Measurements from ENCODE around the gene IFNAR1. TPM values are rescaled to one million over a fixed set of nuclear protein-coding genes. Genes with fewer than 3 reads are reported as not detected.
A peak's percentile ranks its signal among the peaks of the same experiment; 100 is the strongest.

IFNAR1 gene
- total RNA-seq, 2 experiments from 2014 or later = 18.1 to 60.8 TPM

GRCh38 chr21:33392284-33392985 is 67.7 kb downstream of the IFNAR1 start:
- ChIA-PET CTCF (ENCODE audit: unreplicated experiment) (no interaction called here), POLR2A (no interaction called here)

GRCh38 chr21:33393348-33393747 is 68.6 kb downstream of the IFNAR1 start:
- H3K4me2 ChIP-seq (ENCODE audit: low read length) = no peak overlapping the region; the same call in 1 of the 2 replicates
- intact Hi-C loops (cut with micrococcal nuclease; ENCODE audit: unreplicated experiment) = no loop called here
- POLR2A ChIA-PET = interaction anchor here (0.8 kb wide), 2 partner anchors 9 to 14 kb away, joined by 6 to 9 read pairs; no protein-coding TSS in a partner anchor
- H3K4me1 ChIP-seq (ENCODE audit: insufficient read depth, low read length, poor library complexity, severe bottlenecking) = peaks cover 32% of the 10 kb centered on the region
- H2AFZ ChIP-seq (ENCODE audit: low read length) = no peak overlapping the region
- H3K27ac ChIP-seq (ENCODE audit: low read depth, low read length, poor library complexity, severe bottlenecking) = no peak overlapping the region
- no peaks in the 10 kb centered on the region for H3K36me3 ChIP-seq (ENCODE audit: insufficient read depth, low read length)
- H3K9me2 ChIP-seq (ENCODE audit: insufficient read depth, low read length) = no peaks in the 10 kb centered on the region
- H3K79me2 ChIP-seq (ENCODE audit: insufficient read depth, low read depth, low read length) = no peaks in the 10 kb centered on the region
- no peak for TF ChIP-seq CTCF (conservative IDR thresholded peaks at IDR 0.05; ENCODE audit: low read length)
- TF ChIP-seq EZH2phosphoT487 (IDR thresholded peaks at IDR 0.05; ENCODE audit: borderline replicate concordance, low read depth, low read length) = no peak
- H3K9me3 ChIP-seq (ENCODE audit: low read length) = no peaks in the 10 kb centered on the region
- no peak for DNase-seq (ENCODE audit: low spot score)
- no TSS peak for BruUV-seq (replicated peaks)
- no peaks in the 10 kb centered on the region for H4K20me1 ChIP-seq (ENCODE audit: insufficient read depth, low read length)
- CTCF ChIA-PET (ENCODE audit: unreplicated experiment) = no interaction called here
- no peak overlapping the region for H3K4me3 ChIP-seq (ENCODE audit: low read depth, low read length, poor library complexity, severe bottlenecking)

More at GRCh38 chr21:33392284-33392985, 67.7 kb downstream of the IFNAR1 start:
- Histone ChIP-seq H2AFZ (ENCODE audit: low read length) (no peak overlapping the region), H3K36me3 (ENCODE audit: insufficient read depth, low read length) (no peaks in the 10 kb centered on the region), H3K4me2 (ENCODE audit: low read length) (no peak overlapping the region), H3K9me3 (ENCODE audit: low read length) (no peaks in the 10 kb centered on the region), H3K79me2 (ENCODE audit: insufficient read depth, low read depth, low read length) (no peaks in the 10 kb centered on the region), H3K27ac (ENCODE audit: low read depth, low read length, poor library complexity, severe bottlenecking) (no peak overlapping the region), H3K4me3 (ENCODE audit: low read depth, low read length, poor library complexity, severe bottlenecking) (no peak overlapping the region), H4K20me1 (ENCODE audit: insufficient read depth, low read length) (no peaks in the 10 kb centered on the region), H3K9me2 (ENCODE audit: insufficient read depth, low read length) (no peaks in the 10 kb centered on the region), H3K4me1 (ENCODE audit: insufficient read depth, low read length, poor library complexity, severe bottlenecking) (peaks cover 40% of the 10 kb centered on the region)
- DNase-seq (ENCODE audit: low spot score) = no peak
- no peak for TF ChIP-seq EZH2phosphoT487 (IDR thresholded peaks at IDR 0.05; ENCODE audit: borderline replicate concordance, low read depth, low read length)
- no peak for TF ChIP-seq CTCF (conservative IDR thresholded peaks at IDR 0.05; ENCODE audit: low read length)
- no TSS peak for BruUV-seq (replicated peaks)
- intact Hi-C loops (cut with micrococcal nuclease; ENCODE audit: unreplicated experiment) = no loop called here

- H2AFZ ChIP-seq (ENCODE audit: low read length) = peak overlapping the region; percentile 76
- H3K9me2 ChIP-seq (ENCODE audit: insufficient read depth, low read length) = no peaks in the 10 kb centered on the region
- BruUV-seq (replicated peaks) = no TSS peak
- DNase-seq (ENCODE audit: low spot score) = peak; percentile 52
- intact Hi-C loops (cut with micrococcal nuclease; ENCODE audit: unreplicated experiment) = no loop called here
- no peak overlapping the region for H3K4me3 ChIP-seq (ENCODE audit: low read depth, low read length, poor library complexity, severe bottlenecking)
- ChIA-PET POLR2A (interaction anchor here (0.6 to 1.5 kb wide), 3 partner anchors 10 to 40 kb away, joined by 3 to 5 read pairs (median 4); no protein-coding TSS in a partner anchor), CTCF (ENCODE audit: unreplicated experiment) (no interaction called here)
- H3K36me3 ChIP-seq (ENCODE audit: insufficient read depth, low read length) = no peaks in the 10 kb centered on the region
- H3K9me3 ChIP-seq (ENCODE audit: low read length) = no peaks in the 10 kb centered on the region
- H3K27ac ChIP-seq (ENCODE audit: low read depth, low read length, poor library complexity, severe bottlenecking) = no peak overlapping the region
- H4K20me1 ChIP-seq (ENCODE audit: insufficient read depth, low read length) = no peaks in the 10 kb centered on the region
- peaks cover 31% of the 10 kb centered on the region for H3K4me1 ChIP-seq (ENCODE audit: insufficient read depth, low read length, poor library complexity, severe bottlenecking)
- H3K4me2 ChIP-seq (ENCODE audit: low read length) = peak overlapping the region; percentile 49; the same call in 1 of the 2 replicates
- H3K79me2 ChIP-seq (ENCODE audit: insufficient read depth, low read depth, low read length) = no peaks in the 10 kb centered on the region
- TF ChIP-seq CTCF (conservative IDR thresholded peaks at IDR 0.05; ENCODE audit: low read length) (no peak), EZH2phosphoT487 (IDR thresholded peaks at IDR 0.05; ENCODE audit: borderline replicate concordance, low read depth, low read length) (no peak)
These were observed 69.5 kb downstream of the IFNAR1 start for GRCh38 chr21:33394260-33394659.
